ENCODE results near the gene AGXT. TPM values are rescaled to one million over a fixed set of nuclear protein-coding genes. Genes with fewer than 3 reads are reported as not detected.

Gene AGXT
- total and polyA plus RNA-seq, 2 of the 8 experiments (the other 6 are each of a cell fraction or from before 2014, with no cell fraction given), result 0.03 TPM; not detected in 1

DNA sequence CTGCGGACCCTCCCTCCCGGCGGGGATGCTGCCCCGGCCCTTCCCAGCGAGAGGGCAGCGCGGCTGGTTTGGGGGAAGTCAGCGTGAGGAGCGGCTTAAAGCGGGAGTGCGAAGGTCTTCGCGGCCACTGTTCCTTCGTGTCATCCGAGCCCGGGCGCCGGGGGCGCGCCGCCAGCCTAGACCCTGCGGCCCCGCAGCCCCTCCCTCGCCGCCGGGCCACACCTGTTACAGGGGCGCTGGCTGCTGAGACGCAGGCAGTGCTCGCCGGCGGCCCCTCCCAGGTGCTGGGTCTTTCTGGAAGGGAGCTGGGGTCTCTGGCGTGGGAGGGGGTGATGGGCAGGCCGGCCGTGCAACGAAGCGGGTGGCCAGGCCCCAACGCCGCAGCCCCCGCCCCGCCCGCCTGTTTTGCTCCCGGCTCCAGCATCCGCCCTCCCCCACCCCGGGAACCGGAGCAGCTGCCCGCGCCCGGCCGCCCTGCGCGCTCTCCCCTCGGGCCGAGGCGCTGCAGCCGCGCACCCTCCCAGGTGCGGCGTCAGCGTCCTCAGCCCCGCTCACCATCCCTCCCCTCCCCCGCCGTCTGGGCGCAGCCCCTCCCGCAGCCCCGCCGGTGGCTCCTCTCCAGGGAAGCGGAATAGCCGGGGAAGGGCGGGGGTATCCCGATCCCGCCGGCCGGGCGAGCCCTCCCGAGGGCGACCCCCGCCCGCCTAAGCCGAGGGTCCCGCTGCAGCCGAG is 49.3 kb upstream of the AGXT start:
- peak overlapping the region; percentile 42 to 91 (median 82) for H3K9ac ChIP-seq (replicated peaks in 1 of 4; ENCODE audit: extremely low read depth in 1 of 4, low read depth in 3 of 4, low read length in 3 of 4)
- DNase-seq (ENCODE audit: low read depth in 1 of 2, low spot score in 2 of 2) (peak in 1 of 2 experiments; percentile 79), FAIRE-seq (no peak)
- ChIA-PET POLR2A (ENCODE audit: partially characterized antibody) (interaction anchor here (0.7 to 4.3 kb wide), 22 partner anchors 9 to 397 kb away, joined by 3 to 52 read pairs (median 5); partner anchors contain the start of gene RNPEPL1), CTCF (ENCODE audit: partially characterized antibody) (interaction anchor here (1.0 to 2.7 kb wide), 3 partner anchors 17 to 21 kb away, joined by 3 to 12 read pairs (median 3); no protein-coding TSS in a partner anchor)
- peak overlapping the region; percentile 27 for H4K91ac ChIP-seq (replicated peaks; ENCODE audit: insufficient read length, low read length)
- no peak overlapping the region for H2BK12ac ChIP-seq (ENCODE audit: low read depth, low read length)
- no peak overlapping the region for H3K14ac ChIP-seq (ENCODE audit: insufficient read length)
- H4K5ac ChIP-seq (ENCODE audit: insufficient read length, low read depth, low read length), result peak overlapping the region; percentile 78
- peak overlapping the region; percentile 69 to 100 (median 80) for H3K4me3 ChIP-seq (ENCODE audit: extremely low read depth in 1 of 4, insufficient read depth in 2 of 4, low read depth in 3 of 4, low read length in 4 of 4)
- peaks cover 41 to 45% of the 10 kb centered on the region in 2 experiments for H3K79me2 ChIP-seq (ENCODE audit: control insufficient read depth in 1 of 2, insufficient read depth in 2 of 2, low read length in 2 of 2)
- H4K20me1 ChIP-seq (replicated peaks in 1 of 2; ENCODE audit: control insufficient read depth in 1 of 2, insufficient read depth in 2 of 2, low read length in 2 of 2), result peaks cover 21 to 28% of the 10 kb centered on the region in 2 experiments
- no peak overlapping the region for H2BK5ac ChIP-seq (ENCODE audit: low read depth, low read length)
- H3K18ac ChIP-seq (ENCODE audit: extremely low read depth, low read length), result peak overlapping the region; percentile 60
- no peak overlapping the region for H2BK120ac ChIP-seq (replicated peaks; ENCODE audit: low read depth, low read length)
- H3K23ac ChIP-seq (ENCODE audit: insufficient read length), result no peak overlapping the region
- peaks cover 0 to 7% (median 0%) of the 10 kb centered on the region in 4 experiments; a peak in 3 of 8 replicates for H3K36me3 ChIP-seq (ENCODE audit: control insufficient read depth in 2 of 4, insufficient read depth in 4 of 4, low read length in 3 of 4)
- peaks cover 0 to 20% (median 16%) of the 10 kb centered on the region in 4 experiments; a peak in 6 of 7 replicates for H3K4me1 ChIP-seq (replicated peaks in 1 of 4; ENCODE audit: control insufficient read depth in 3 of 4, insufficient read depth in 4 of 4, low read length in 3 of 4)
- H4K8ac ChIP-seq (ENCODE audit: extremely low read depth, insufficient read depth, low read length), result peak overlapping the region; percentile 76
- peak overlapping the region; percentile 53 for H3K4ac ChIP-seq (replicated peaks; ENCODE audit: insufficient read length, low read depth, low read length)
- WGBS, 2 experiments (ENCODE audit: extremely low coverage in 1 of 2, insufficient coverage in 1 of 2, insufficient read length in 1 of 2, insufficient replicate concordance in 2 of 2, low coverage in 1 of 2, low lambda C conversion rate in 2 of 2, missing lambda C conversion rate in 1 of 2), result 1% methylated on average over 26 of the region's 81 CpGs; no CpG with 5 or more reads in 1 of the 2 experiments
- peaks cover 10% of the 10 kb centered on the region for H3K79me1 ChIP-seq (ENCODE audit: low read depth, low read length)
- H3K27ac ChIP-seq (ENCODE audit: low read depth, low read length), result peak overlapping the region; percentile 67; the same call in 1 of the 2 replicates
- no peak overlapping the region for H2AK5ac ChIP-seq (ENCODE audit: low read depth, low read length)
- H3K9me3 ChIP-seq (ENCODE audit: insufficient read depth in 2 of 2, low read depth in 1 of 2, low read length in 1 of 2), result no peaks in the 10 kb centered on the region; a peak in 1 of 4 replicates
- H3K23me2 ChIP-seq (ENCODE audit: low read depth, low read length), result peaks cover 9% of the 10 kb centered on the region; the same call in 1 of the 2 replicates
- no peak overlapping the region for H3K56ac ChIP-seq (replicated peaks; ENCODE audit: insufficient read length, low read depth, low read length)
- no peak overlapping the region for H2AFZ ChIP-seq (ENCODE audit: low read length)
- peak overlapping the region; percentile 73 to 99 for H3K4me2 ChIP-seq (ENCODE audit: insufficient read depth in 1 of 2, low read depth in 2 of 2, low read length in 2 of 2)
- H3K27me3 ChIP-seq (replicated peaks in 1 of 4; ENCODE audit: control insufficient read depth in 3 of 4, extremely low read depth in 1 of 4, insufficient read depth in 3 of 4, low read length in 3 of 4), result peaks cover 0 to 2% (median 0%) of the 10 kb centered on the region in 4 experiments; a peak in 1 of 7 replicates
- H2BK20ac ChIP-seq (ENCODE audit: low read length), result no peak overlapping the region
- no peak overlapping the region for H2BK15ac ChIP-seq (ENCODE audit: low read length)
- TF ChIP-seq TAF1 (IDR thresholded peaks at IDR 0.05; ENCODE audit: low read depth, low read length) (peak; percentile 23; the same call in 1 of the 2 replicates), SP1 (IDR thresholded peaks at IDR 0.05; ENCODE audit: low read depth, low read length) (no peak), KDM4A (IDR thresholded peaks at IDR 0.05; ENCODE audit: low read depth, low read length, severe bottlenecking) (peak; percentile 20), RBBP5 (IDR thresholded peaks at IDR 0.05; ENCODE audit: borderline replicate concordance, low read depth, low read length) (0 out of 2 replicates have a peak, but pooled peaks have one; percentile 16), TAF7 (optimal IDR thresholded peaks at IDR 0.05; ENCODE audit: borderline replicate concordance, low read depth, low read length) (no peak), SIN3A (conservative IDR thresholded peaks at IDR 0.05 in 1 of 2, IDR thresholded peaks at IDR 0.05 in 1 of 2; ENCODE audit: low read depth in 1 of 2, low read length in 2 of 2) (peak; percentile 30 to 54; a peak in 2 of 4 replicates), TCF12 (IDR thresholded peaks at IDR 0.05; ENCODE audit: low read depth, low read length) (no peak), RNF2 (IDR thresholded peaks at IDR 0.05; ENCODE audit: borderline replicate concordance, low read depth, low read length, missing control alignments, poor library complexity, severe bottlenecking) (no peak), BRCA1 (IDR thresholded peaks at IDR 0.05; ENCODE audit: low read depth, low read length) (no peak)
- TF ChIP-seq, protein P1, sequence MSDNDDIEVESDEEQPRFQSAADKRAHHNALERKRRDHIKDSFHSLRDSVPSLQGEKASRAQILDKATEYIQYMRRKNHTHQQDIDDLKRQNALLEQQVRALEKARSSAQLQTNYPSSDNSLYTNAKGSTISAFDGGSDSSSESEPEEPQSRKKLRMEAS (IDR thresholded peaks at IDR 0.05), result no peak

Data from H1 (cell line).